Breast epithelium (tissue), 4 donors: Measurements from ENCODE around the gene OBSCN. TPM values are rescaled to one million over a fixed set of nuclear protein-coding genes. Genes with fewer than 3 reads are reported as not detected.

Experiments used
- DNase-seq, 2 donors: peaks; one replicate each; pipeline ENCODE4 v3.0.0-alpha.2; 2019; ENCODE audit warnings: low spot score in 2 of 2
- H3K27ac ChIP-seq, 2 donors: fragments of 200-600 bp; sonication (generic) in 1 of 2; one replicate each; pipeline ENCODE4 v1.5.1; 2016 to 2019; ENCODE audit warnings: mild to moderate bottlenecking in 1 of 2
- H3K27me3 ChIP-seq, 2 donors: fragments of 200-600 bp; sonication (generic) in 1 of 2; one replicate each; pipeline versions ENCODE4 v1.5.1 to v1.6.0; 2017 to 2019; ENCODE audit warnings: control low read depth in 1 of 2, mild to moderate bottlenecking in 1 of 2
- H3K36me3 ChIP-seq: fragments of 200-600 bp; one replicate; pipeline ENCODE4 v1.5.1; 2019
- H3K4me1 ChIP-seq, 2 donors: fragments of 200-600 bp; sonication (generic); one replicate each; pipeline ENCODE4 v1.5.1; 2016 to 2019; ENCODE audit warnings: control low read depth in 1 of 2
- H3K4me3 ChIP-seq, 3 donors: fragments of 200-600 bp; sonication (generic); 1 replicate in 2 of 3; 2 replicates in 1 of 3; pipeline ENCODE4 v1.5.1; 2016 to 2019; ENCODE audit warnings: mild to moderate bottlenecking in 3 of 3, moderate library complexity in 2 of 3
- H3K9me3 ChIP-seq, 2 donors: fragments of 200-600 bp; sonication (generic) in 1 of 2; one replicate each; pipeline ENCODE4 v1.5.1; 2016 to 2019; ENCODE audit warnings: control low read depth in 1 of 2
- POLR2A ChIP-seq: fragments of 450-650 bp; IDR thresholded peaks from one replicate; pipeline ENCODE4 v1.6.1; 2016; ENCODE audit warnings: antibody characterized with exemption, mild to moderate bottlenecking, moderate library complexity
- POLR2AphosphoS5 ChIP-seq, 3 donors: sonication (generic); formaldehyde crosslinking; IDR thresholded peaks; one replicate each; pipeline ENCODE4 v1.6.1; 2017; ENCODE audit warnings: antibody characterized with exemption in 3 of 3
- intact Hi-C: fragments of 100-400 bp; cut with DNase I; formaldehyde crosslinking; loops from one replicate; pipeline ENCODE4 v1.15.1; 2023; ENCODE audit warnings: low total_unique reads
- total RNA-seq, 3 donors: library from RNA; depleted of rRNA; stranded (reverse); fragments of >200 nt; gene quantifications; one replicate each; pipeline ENCODE4 v1.1.0, GENCODE V29; 2016
- TF ChIP-seq, protein P1 (sequence below), 3 donors: fragments of 450-650 bp; IDR thresholded peaks; one replicate each; pipeline ENCODE4 v1.5.1; 2016 to 2017; ENCODE audit warnings: antibody characterized with exemption in 3 of 3, mild to moderate bottlenecking in 3 of 3, moderate library complexity in 3 of 3

OBSCN gene
- total RNA-seq, 3 donors from 2014 or later, result 3.0 to 40.0 (median 27.9) TPM

DNA sequence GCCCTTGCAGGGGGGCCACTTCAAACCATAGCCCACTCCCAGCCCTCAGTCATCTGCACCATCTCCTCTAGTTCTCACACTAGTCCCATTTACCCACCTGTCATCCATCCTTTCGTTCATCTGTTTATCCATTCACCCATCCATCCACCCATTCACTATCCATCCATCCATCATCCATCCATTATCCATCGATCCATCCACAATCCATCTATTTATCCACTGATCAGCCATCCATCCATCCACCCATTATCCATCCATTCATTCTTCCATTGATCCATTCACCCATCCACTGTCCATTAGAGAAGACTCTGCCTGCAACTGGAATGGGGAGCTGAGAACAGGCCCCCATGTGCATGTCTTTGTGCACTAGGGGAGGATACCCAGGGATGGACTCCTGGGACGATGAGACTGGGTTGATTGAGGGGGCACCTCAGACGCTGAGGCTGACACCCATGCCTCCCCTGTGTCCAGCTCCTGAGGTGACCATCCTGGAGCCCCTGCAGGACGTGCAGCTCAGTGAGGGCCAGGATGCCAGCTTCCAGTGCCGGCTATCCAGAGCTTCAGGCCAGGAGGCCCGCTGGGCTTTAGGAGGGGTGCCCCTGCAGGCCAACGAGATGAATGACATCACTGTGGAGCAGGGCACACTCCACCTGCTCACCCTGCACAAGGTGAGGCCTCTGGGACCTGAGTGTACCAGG, 100.9 kb downstream of the OBSCN start:
- H3K9me3 ChIP-seq, result peaks cover 10 to 12% of the 10 kb centered on the region in 2 donors
- no peak for DNase-seq
- H3K36me3 ChIP-seq, result no peaks in the 10 kb centered on the region
- TF ChIP-seq, protein P1, sequence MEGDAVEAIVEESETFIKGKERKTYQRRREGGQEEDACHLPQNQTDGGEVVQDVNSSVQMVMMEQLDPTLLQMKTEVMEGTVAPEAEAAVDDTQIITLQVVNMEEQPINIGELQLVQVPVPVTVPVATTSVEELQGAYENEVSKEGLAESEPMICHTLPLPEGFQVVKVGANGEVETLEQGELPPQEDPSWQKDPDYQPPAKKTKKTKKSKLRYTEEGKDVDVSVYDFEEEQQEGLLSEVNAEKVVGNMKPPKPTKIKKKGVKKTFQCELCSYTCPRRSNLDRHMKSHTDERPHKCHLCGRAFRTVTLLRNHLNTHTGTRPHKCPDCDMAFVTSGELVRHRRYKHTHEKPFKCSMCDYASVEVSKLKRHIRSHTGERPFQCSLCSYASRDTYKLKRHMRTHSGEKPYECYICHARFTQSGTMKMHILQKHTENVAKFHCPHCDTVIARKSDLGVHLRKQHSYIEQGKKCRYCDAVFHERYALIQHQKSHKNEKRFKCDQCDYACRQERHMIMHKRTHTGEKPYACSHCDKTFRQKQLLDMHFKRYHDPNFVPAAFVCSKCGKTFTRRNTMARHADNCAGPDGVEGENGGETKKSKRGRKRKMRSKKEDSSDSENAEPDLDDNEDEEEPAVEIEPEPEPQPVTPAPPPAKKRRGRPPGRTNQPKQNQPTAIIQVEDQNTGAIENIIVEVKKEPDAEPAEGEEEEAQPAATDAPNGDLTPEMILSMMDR (IDR thresholded peaks at IDR 0.05), result no peak
- TF ChIP-seq POLR2A, result no peak
- no peak for TF ChIP-seq POLR2AphosphoS5 (IDR thresholded peaks at IDR 0.05)
- H3K27me3 ChIP-seq, result no peaks in the 10 kb centered on the region
- intact Hi-C loops, result no loop called here
- H3K4me1 ChIP-seq, result no peaks in the 10 kb centered on the region
- no peak overlapping the region for H3K27ac ChIP-seq
- no peak overlapping the region for H3K4me3 ChIP-seq

DNA sequence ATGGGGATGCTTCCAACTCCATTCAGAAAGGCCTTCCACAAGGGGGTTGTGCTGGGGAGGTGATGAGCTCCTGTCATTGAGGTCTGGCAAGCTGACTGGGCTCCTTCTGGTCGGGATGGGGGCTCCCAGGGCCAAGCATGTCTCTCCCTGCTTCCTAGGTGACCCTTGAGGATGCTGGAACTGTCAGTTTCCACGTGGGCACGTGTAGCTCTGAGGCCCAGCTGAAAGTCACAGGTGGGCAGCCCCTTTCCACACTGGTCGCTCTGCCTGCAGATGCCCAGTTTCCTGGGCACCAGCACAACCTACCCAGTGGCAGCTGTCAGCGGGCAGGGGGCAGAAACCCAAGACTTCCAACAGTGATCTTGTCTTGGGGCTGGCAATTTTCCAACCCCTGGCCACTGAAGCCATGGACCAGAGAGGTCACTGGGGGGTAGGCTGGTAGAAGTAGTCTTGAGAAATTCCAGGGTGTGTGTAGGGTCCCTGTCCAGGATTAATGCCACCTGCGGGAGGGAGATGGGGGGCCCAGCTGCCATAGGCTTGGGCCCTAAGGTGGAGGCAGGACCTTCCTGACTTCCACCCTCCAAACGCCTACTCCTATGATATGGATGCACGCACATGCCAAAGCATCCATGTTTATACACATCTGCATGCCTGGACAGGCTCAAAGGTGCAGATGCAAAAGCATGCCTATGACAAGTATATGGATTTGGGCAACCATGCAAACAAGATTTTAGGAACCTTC, 101.7 kb downstream of the OBSCN start:
- Histone ChIP-seq H3K4me3 (no peak overlapping the region), H3K36me3 (no peaks in the 10 kb centered on the region), H3K27me3 (no peaks in the 10 kb centered on the region), H3K27ac (no peak overlapping the region), H3K9me3 (peaks cover 10 to 12% of the 10 kb centered on the region in 2 donors), H3K4me1 (no peaks in the 10 kb centered on the region)
- TF ChIP-seq POLR2A, result no peak
- TF ChIP-seq POLR2AphosphoS5 (IDR thresholded peaks at IDR 0.05), result no peak
- TF ChIP-seq, protein P1 (IDR thresholded peaks at IDR 0.05), result no peak
- intact Hi-C loops, result no loop called here
- peak in 1 of 2 donors; percentile 36 for DNase-seq

DNA sequence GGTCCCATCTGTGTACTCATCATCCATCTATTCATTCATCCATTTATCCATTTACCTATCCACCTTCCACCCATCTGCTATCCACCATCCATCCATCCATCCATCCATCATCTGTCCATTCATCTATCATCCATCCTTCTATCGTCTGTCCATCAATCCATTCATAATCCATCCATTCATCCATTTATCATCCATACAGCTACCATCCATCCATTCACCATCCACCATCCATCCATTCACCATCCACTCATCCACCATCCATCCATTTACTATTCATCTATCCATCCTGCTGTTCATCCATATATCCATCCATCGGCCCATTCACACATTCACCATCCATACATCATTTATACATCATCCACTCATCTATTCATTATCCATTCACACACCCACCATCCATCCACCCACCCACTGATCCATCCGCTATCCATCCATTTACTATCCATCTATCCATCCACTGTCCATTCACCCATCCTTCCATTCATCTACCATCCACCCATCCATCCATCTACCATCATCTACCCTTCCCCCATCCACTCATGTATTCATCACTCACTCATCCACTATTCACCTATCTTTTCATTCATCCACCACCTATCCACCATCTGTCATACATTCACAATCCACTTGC, 102.4 kb downstream of the OBSCN start:
- TF ChIP-seq, protein P1 (IDR thresholded peaks at IDR 0.05), result no peak
- TF ChIP-seq POLR2AphosphoS5 (IDR thresholded peaks at IDR 0.05) (no peak), POLR2A (no peak)
- Histone ChIP-seq H3K36me3 (no peaks in the 10 kb centered on the region), H3K27ac (no peak overlapping the region), H3K27me3 (no peaks in the 10 kb centered on the region), H3K4me3 (no peak overlapping the region), H3K4me1 (no peaks in the 10 kb centered on the region), H3K9me3 (peaks cover 10 to 12% of the 10 kb centered on the region in 2 donors)
- DNase-seq, result no peak
- intact Hi-C loops, result no loop called here

DNA sequence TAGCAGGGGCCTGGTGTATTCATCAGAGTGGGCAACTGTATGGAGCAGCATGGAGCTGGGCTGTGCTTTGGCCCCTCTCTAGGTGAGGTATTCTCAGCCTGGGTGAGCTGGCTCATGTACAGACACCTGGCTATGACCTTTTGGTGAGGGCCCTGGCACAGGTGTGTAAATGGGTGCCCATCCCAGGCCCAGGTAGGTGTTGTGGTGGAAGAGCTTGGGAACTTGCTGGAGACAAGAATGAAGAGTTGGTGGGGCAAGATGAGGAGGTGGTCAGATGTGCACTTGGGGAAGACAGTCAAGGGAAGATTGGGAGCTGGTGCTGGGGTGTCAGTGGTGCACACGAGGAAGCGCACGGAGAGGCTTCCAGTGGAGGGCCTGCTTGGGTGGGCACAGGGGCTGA, 103.2 kb downstream of the OBSCN start:
- no peaks in the 10 kb centered on the region for H3K27me3 ChIP-seq
- TF ChIP-seq POLR2AphosphoS5 (IDR thresholded peaks at IDR 0.05) (no peak), POLR2A (no peak)
- H3K4me1 ChIP-seq, result no peaks in the 10 kb centered on the region
- no peak overlapping the region for H3K27ac ChIP-seq
- no peak overlapping the region for H3K4me3 ChIP-seq
- intact Hi-C loops, result no loop called here
- DNase-seq, result no peak
- H3K36me3 ChIP-seq, result no peaks in the 10 kb centered on the region
- H3K9me3 ChIP-seq, result peaks cover 10 to 12% of the 10 kb centered on the region in 2 donors

DNA sequence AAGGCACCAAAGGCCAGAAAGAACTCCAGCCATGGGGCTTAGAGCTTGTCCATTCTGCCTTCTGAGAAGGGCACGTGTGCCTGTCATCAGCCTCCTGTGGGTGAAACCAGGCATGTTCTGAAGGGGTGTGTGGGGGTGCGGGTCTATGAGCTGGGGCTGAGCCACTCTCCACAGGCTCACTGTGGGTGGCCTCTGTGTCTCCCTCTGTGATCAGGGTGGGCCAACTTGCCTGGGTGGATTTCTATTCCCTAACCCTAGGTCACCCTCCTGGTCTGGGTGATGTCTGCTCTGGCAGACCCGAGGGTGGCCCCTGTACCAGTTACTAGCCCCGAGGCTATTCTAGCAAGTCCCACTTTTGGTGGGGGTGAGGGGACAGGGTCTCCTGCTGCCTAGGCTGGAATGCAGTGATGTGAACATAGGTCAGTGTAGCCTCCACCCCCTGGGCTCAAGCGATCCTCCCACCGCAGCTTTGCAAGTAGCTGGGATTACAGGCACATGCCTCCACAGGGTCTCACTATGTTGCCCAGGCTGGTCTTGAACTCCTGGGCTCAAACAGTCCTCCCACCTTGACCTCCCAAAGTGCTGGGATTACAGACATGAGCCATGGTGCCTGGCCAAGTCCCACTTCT, 104.4 kb downstream of the OBSCN start:
- TF ChIP-seq POLR2A (no peak), POLR2AphosphoS5 (IDR thresholded peaks at IDR 0.05) (no peak)
- TF ChIP-seq, protein P1 (IDR thresholded peaks at IDR 0.05), result no peak
- no peaks in the 10 kb centered on the region for H3K4me1 ChIP-seq
- no peak for DNase-seq

More for the DNA sequence above, 104.4 kb downstream of the OBSCN start:
- Histone ChIP-seq H3K27me3 (no peaks in the 10 kb centered on the region), H3K9me3 (peaks cover 10 to 12% of the 10 kb centered on the region in 2 donors), H3K4me3 (no peak overlapping the region), H3K36me3 (no peaks in the 10 kb centered on the region), H3K27ac (no peak overlapping the region)
- intact Hi-C loops, result no loop called here
